Mucosa of stomach (tissue), 1 donor: ENCODE measurements around the gene OR10P1.

Experiments
- H3K27me3 ChIP-seq: one replicate; pipeline ENCODE4 v1.7.0; 2013; ENCODE audit warnings: mild to moderate bottlenecking, low read length; ENCODE audit not compliant: control insufficient read depth, insufficient read depth
- H3K36me3 ChIP-seq: one replicate; pipeline ENCODE4 v1.7.0; 2013; ENCODE audit warnings: low read length; ENCODE audit not compliant: control insufficient read depth, insufficient read depth
- H3K4me1 ChIP-seq: one replicate; pipeline ENCODE4 v1.7.0; 2013; ENCODE audit warnings: mild to moderate bottlenecking, low read length; ENCODE audit not compliant: control insufficient read depth, insufficient read depth
- H3K4me3 ChIP-seq: one replicate; pipeline ENCODE4 v1.7.0; 2013; ENCODE audit warnings: low read length
- H3K9ac ChIP-seq: one replicate; pipeline ENCODE4 v1.7.0; 2013; ENCODE audit warnings: mild to moderate bottlenecking, low read length, moderate library complexity
- H3K9me3 ChIP-seq: one replicate; pipeline ENCODE4 v1.7.0; 2013; ENCODE audit warnings: mild to moderate bottlenecking, low read length, moderate library complexity; ENCODE audit not compliant: control insufficient read depth
- donor health status: Pancreatic carcinoma.

The OR10P1 gene

DNA sequence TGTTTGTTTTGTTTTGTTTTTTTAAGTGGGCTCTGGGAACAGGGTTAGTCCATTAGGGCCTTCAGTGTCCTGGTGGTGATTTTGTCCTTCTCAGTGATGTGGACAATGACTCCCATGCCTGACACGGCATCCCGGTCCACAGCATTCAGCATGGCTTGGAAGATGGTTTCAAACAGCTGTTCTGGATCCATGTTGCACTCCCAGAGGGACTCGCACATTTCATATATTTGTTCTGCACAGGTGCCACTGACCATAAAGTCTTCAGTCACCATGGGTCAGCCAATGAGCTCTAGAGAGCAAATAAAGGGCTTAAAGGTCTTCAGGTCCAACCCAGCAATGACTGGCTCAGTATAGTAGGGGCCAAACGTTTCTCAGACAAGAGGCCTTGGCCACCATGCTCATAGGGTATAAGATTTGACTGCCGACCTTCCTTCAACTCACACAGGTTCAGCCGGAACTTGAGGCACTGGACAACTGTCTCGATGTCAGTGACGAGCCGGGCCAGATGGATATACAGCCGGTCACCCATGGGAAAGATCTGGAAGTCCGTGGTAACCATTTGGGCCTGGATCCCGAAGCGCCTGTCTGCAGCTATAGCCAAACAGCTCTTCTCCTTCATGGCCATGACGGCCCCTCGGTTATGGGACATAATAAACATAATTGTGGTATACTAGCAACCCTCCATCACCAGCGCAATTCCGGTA is 18.0 kb downstream of the OR10P1 start:
- Histone ChIP-seq H3K36me3 (no peaks in the 10 kb centered on the region), H3K4me3 (no peak overlapping the region), H3K4me1 (peaks cover 3% of the 10 kb centered on the region), H3K27me3 (peaks cover 4% of the 10 kb centered on the region), H3K9me3 (no peaks in the 10 kb centered on the region), H3K9ac (no peak overlapping the region)

DNA sequence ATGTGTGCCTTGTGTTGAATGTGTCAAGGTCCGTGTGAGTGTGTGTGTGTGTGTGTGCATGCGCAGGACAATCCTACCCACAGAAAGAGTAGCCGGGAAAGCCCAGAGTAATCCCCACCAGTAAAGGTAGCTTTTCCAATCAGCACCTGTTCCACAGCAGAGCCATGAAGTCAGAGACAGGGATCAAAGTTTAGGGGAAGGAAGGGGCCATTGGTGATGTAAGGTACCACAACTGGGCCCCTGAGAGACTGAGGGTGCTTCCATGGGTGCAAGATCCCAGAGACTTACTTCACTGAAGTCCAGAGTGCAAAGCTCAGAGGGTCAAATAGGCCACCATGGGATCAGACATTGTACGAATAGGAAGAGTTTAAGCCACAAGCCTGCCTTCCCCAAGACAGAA is 20.5 kb downstream of the OR10P1 start:
- no peak overlapping the region for H3K4me3 ChIP-seq
- H3K36me3 ChIP-seq = no peaks in the 10 kb centered on the region
- no peaks in the 10 kb centered on the region for H3K9me3 ChIP-seq
- peaks cover 4% of the 10 kb centered on the region for H3K27me3 ChIP-seq
- no peak overlapping the region for H3K9ac ChIP-seq
- no peaks in the 10 kb centered on the region for H3K4me1 ChIP-seq

DNA sequence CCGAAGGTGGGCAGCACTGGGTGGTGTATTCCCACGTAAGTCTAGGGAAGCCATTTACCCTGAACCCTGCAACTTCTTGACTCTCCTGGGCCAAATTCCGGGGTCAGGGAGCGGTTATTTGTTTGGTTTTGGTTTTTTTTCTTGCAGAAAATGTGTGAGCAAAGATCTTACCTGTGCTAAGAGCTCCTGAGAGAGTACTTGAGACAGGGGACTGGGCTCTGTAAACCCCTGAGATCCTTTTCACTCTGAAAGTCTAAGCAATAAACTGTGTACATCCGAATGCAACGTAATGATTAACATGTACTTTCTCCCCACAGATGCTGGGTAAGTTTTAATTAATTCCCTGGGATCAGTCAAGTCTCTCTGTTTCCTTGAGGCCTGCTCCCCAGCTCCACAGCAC is 21.5 kb downstream of the OR10P1 start:
- Histone ChIP-seq H3K36me3 (no peaks in the 10 kb centered on the region), H3K4me3 (no peak overlapping the region), H3K9ac (no peak overlapping the region), H3K4me1 (no peaks in the 10 kb centered on the region), H3K27me3 (peaks cover 4% of the 10 kb centered on the region), H3K9me3 (no peaks in the 10 kb centered on the region)

DNA sequence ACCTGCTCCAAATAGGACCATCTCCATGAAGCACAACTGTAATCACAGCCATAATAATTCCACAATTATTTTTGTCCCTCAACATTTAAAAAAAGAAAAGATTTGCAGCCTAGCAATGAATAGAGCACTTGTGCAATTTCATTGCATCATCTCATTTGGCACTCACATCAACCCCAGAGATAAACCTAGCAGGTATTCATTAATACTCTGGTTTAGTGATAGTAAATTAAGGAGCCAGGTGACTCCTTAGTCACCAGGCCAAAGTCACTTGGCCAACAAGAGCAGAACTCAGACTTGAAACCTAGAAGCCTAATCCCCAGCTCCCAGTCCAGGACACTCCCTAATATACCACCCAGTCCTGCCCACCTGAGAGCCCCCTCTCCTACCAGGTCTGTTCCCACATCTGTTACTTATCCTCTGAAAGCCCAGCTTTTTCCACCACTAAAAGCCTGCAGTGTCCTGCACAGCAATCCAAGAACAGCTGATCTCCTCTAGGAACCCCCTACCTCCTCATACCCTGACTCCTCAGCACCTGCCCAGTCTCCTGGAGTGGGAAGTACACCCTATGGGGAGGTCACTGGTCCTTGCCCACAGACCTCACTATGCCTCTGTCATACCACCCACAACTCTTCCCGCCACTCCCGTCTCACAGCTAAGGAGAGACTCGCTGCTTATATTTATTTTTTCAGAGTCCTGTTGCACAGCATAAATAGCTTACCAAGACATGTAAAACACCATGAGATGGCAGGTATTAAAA is 22.1 kb downstream of the OR10P1 start:
- Histone ChIP-seq H3K9ac (no peak overlapping the region), H3K4me3 (no peak overlapping the region), H3K9me3 (no peaks in the 10 kb centered on the region), H3K4me1 (no peaks in the 10 kb centered on the region), H3K27me3 (peaks cover 4% of the 10 kb centered on the region), H3K36me3 (no peaks in the 10 kb centered on the region)

DNA sequence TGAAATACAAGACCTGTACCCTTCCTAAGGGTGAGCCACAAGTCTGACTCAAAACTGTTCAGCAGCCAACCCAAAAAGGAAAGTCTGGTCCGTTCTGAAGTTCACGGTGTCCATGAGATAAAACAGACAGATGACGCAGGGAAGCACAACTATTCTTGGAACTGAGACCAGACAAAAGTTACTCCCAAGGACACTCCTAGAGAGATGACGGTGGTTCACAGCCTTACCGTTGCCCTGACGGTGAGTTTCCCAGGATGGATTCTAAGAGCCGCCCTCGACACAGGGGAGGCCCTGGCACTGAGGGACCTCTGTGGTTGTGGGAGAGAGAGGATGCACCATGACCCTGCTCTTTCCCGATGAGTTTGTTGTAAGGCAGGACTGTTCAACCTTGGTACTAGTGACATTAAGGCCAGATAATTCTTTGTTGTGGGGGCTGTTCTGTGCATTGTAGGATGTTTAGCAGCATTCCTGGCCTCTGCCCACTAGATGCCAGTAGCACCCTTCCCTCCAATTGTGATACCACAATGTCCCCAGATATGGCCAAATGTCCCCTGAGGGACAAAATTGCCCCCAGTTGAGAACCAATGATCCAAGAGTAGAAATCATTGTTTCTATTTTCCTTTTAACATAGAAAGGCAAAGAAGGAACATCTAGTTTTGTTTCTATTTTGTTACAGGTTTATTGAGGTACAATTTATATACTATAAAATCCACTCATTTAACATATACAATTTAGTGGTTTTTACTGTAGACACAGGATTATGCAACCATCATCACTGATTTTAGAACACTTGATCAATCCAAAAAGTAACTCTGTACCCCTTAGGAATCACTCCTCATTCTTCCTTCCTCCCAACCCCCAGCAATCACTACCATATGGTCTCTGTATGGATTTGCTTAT is 23.0 kb downstream of the OR10P1 start:
- no peak overlapping the region for H3K9ac ChIP-seq
- H3K4me1 ChIP-seq = no peaks in the 10 kb centered on the region
- no peaks in the 10 kb centered on the region for H3K36me3 ChIP-seq
- H3K9me3 ChIP-seq = no peaks in the 10 kb centered on the region
- H3K27me3 ChIP-seq = peaks cover 4% of the 10 kb centered on the region
- H3K4me3 ChIP-seq = no peak overlapping the region

DNA sequence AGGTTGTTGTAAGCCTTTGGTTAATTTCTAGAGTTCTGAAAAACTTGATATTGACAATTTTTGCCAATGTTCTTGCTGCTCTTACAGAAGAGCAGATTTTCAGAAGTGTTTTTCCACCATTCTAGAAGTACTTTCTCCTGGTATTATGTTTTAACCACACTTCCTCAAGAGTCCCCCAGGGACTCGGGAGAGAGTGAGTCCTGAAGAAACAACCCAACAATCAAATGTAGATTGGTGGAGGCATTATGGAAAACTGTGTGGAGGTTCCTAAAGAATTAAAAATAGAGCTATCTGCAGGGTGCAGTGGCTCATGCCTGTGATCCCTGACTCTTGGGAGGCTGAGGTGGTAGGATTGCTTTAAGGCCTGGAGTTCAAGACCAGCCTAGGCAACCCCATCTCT is 26.7 kb downstream of the OR10P1 start:
- Histone ChIP-seq H3K27me3 (no peaks in the 10 kb centered on the region), H3K9me3 (no peaks in the 10 kb centered on the region), H3K36me3 (no peaks in the 10 kb centered on the region), H3K9ac (no peak overlapping the region), H3K4me1 (no peaks in the 10 kb centered on the region), H3K4me3 (no peak overlapping the region)

DNA sequence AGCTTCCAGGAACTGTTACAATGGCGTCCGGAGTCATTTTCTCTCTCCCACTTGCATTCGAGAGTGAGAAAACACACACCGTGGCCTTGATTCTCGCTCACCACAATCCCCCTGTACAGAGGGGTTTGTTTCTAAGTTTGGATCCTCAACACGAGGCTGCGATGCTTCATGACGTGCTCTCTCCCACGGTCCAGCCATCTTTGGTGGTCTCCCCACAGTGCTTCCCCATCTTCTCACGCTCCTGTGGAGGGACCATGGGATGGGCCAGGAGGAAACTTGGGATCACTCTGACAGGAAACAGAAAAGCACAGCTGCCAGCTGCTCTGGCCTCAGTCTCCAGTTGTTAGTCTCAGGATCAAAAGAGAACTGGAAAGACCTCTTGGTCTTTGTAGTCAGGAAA is 28.1 kb downstream of the OR10P1 start:
- no peaks in the 10 kb centered on the region for H3K4me1 ChIP-seq
- no peak overlapping the region for H3K4me3 ChIP-seq
- H3K27me3 ChIP-seq = no peaks in the 10 kb centered on the region
- H3K9ac ChIP-seq = no peak overlapping the region
- H3K36me3 ChIP-seq = no peaks in the 10 kb centered on the region
- H3K9me3 ChIP-seq = no peaks in the 10 kb centered on the region

DNA sequence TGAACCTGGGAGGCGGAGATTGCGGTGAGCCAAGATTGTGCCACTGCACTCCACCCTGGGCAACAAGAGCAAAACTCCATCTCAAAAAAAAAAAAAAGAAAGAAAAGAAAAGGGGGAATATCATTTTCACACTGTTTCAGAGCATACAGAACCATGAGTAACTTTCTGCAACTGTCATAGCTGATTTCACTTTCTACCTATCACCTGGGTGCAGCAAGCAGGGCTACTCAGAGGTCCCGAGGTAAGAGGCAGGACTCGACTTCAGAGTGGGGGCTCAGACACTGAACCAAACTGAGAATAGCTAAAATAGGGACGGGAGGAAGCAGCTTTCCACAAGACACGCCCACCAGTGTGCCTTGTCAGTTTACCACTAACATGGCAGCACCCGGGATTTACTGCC is 29.8 kb downstream of the OR10P1 start:
- peaks cover 6% of the 10 kb centered on the region for H3K4me1 ChIP-seq
- no peaks in the 10 kb centered on the region for H3K36me3 ChIP-seq
- no peaks in the 10 kb centered on the region for H3K9me3 ChIP-seq
- H3K27me3 ChIP-seq = no peaks in the 10 kb centered on the region
- H3K4me3 ChIP-seq = no peak overlapping the region
- H3K9ac ChIP-seq = no peak overlapping the region

DNA sequence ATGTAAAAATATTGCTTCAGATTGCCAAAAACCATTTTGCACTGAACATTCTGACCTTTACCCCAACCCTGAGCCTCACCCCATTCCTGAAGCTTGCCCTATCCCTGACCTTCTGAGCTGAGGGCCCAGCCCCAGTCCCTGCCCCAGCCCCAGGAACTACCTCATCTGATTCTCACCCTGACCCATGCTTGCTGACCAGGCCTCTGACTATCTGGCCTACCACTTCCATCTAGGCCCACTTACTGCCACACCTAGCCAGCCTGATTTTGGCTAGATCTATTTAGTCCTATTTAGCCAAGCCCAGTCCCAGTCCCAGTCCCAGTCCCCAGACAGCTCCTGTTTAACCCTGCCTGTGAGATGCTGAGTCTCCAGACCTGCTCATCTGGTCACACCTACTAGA is 33.6 kb downstream of the OR10P1 start:
- Histone ChIP-seq H3K4me1 (peaks cover 6% of the 10 kb centered on the region), H3K36me3 (no peaks in the 10 kb centered on the region), H3K4me3 (no peak overlapping the region), H3K9me3 (no peaks in the 10 kb centered on the region), H3K9ac (no peak overlapping the region), H3K27me3 (no peaks in the 10 kb centered on the region)

DNA sequence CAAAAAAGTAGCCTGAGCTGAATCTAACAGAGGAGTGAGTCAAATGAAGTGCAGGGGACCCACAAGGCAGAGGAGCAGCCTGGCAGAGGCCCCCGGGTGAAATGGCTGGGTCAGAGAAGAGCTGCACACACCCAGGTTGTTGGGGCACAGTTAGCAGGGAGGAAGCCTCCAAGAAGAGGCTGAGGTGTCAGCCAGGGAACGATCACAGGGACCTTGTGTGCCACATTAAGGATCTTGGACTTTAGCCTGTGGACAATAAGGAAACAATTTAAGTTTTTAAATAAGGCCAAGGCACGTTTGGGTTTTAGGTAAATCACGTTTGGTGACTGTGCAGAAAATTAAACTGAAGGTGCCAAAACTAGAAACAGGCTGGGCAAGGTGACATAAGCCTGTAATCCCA is 35.1 kb downstream of the OR10P1 start:
- Histone ChIP-seq H3K9ac (no peak overlapping the region), H3K36me3 (no peaks in the 10 kb centered on the region), H3K9me3 (no peaks in the 10 kb centered on the region), H3K4me3 (no peak overlapping the region), H3K27me3 (no peaks in the 10 kb centered on the region), H3K4me1 (peaks cover 6% of the 10 kb centered on the region)

DNA sequence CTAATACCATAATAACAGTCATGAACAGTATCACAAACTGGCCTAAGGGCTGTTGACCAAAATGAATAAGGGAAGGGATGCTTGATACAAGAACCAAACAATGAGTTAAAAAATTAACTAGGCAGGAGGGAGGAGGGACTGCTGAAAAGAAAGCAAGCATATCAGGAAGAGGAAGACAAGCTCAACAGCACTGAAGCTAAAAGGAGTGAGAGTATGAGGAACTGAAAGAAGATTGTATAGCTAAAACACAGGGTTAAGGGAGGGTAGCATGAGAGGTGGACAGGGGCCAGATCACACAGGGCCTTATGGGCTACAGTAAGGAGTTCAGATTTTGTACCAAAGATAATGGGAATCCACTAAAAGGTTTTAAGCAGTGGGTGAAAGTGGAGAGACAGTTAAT is 36.9 kb downstream of the OR10P1 start:
- H3K27me3 ChIP-seq = no peaks in the 10 kb centered on the region
- no peak overlapping the region for H3K4me3 ChIP-seq
- H3K36me3 ChIP-seq = no peaks in the 10 kb centered on the region
- H3K9ac ChIP-seq = no peak overlapping the region
- H3K9me3 ChIP-seq = no peaks in the 10 kb centered on the region
- H3K4me1 ChIP-seq = peaks cover 6% of the 10 kb centered on the region

DNA sequence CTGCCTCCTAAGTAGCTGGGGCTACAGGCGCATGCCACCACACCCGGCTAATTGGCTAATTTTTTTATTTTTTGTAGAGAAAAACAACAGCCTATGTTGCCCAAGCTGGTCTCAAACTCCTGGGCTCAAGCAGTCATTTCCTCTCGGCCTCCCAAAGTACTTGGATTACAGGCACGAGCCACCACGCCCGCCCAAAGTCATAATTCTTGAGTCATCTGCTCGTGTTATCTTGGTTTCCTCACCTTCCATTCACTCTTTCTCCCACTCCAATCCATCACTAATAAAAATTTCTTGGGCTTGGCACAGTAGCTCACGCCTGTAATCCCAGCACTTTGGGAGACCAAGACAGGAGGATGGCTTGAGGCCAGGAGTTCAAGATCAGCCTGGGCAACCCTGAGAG is 39.0 kb downstream of the OR10P1 start:
- H3K36me3 ChIP-seq = no peaks in the 10 kb centered on the region
- no peak overlapping the region for H3K4me3 ChIP-seq
- H3K9me3 ChIP-seq = no peaks in the 10 kb centered on the region
- no peak overlapping the region for H3K9ac ChIP-seq
- H3K27me3 ChIP-seq = no peaks in the 10 kb centered on the region
- no peaks in the 10 kb centered on the region for H3K4me1 ChIP-seq
